ENCODE data around the gene DGKG. TPM values are rescaled to one million over a fixed set of nuclear protein-coding genes. Genes with fewer than 3 reads are reported as not detected.

Gene DGKG
- polyA plus RNA-seq, 3 donors: 0.26 to 0.93 (median 0.70) TPM

- DNase-seq (ENCODE audit: extremely low read depth in 1 of 11, low read depth in 9 of 11, low spot score in 4 of 11): no peak
Observed at GRCh38 chr3:186138272-186138981, 223.6 kb downstream of the DGKG start.

- DNase-seq (ENCODE audit: extremely low read depth in 1 of 11, low read depth in 9 of 11, low spot score in 4 of 11): no peak
Observed at GRCh38 chr3:186137051-186137685, 224.9 kb downstream of the DGKG start.

GRCh38 chr3:186133980-186134379, 228.1 kb downstream of the DGKG start:
- DNase-seq (ENCODE audit: extremely low read depth in 1 of 11, low read depth in 9 of 11, low spot score in 4 of 11): no peak

- no peak for DNase-seq (ENCODE audit: extremely low read depth in 1 of 11, low read depth in 9 of 11, low spot score in 4 of 11)
Observed at GRCh38 chr3:186132487-186132886, 229.5 kb downstream of the DGKG start.

- no peak for DNase-seq (ENCODE audit: extremely low read depth in 1 of 11, low read depth in 9 of 11, low spot score in 4 of 11)
Observed at GRCh38 chr3:186129206-186129605, 232.8 kb downstream of the DGKG start.

GRCh38 chr3:186128158-186128557, 233.9 kb downstream of the DGKG start:
- no peak for DNase-seq (ENCODE audit: extremely low read depth in 1 of 11, low read depth in 9 of 11, low spot score in 4 of 11)

GRCh38 chr3:186127463-186127862, 234.6 kb downstream of the DGKG start:
- no peak for DNase-seq (ENCODE audit: extremely low read depth in 1 of 11, low read depth in 9 of 11, low spot score in 4 of 11)

- no peak for DNase-seq (ENCODE audit: extremely low read depth in 1 of 11, low read depth in 9 of 11, low spot score in 4 of 11)
Observed at GRCh38 chr3:186125118-186125517, 236.9 kb downstream of the DGKG start.

GRCh38 chr3:186124592-186124991, 237.4 kb downstream of the DGKG start:
- no peak for DNase-seq (ENCODE audit: extremely low read depth in 1 of 11, low read depth in 9 of 11, low spot score in 4 of 11)

GRCh38 chr3:186123012-186123411, 239.0 kb downstream of the DGKG start:
- DNase-seq (ENCODE audit: extremely low read depth in 1 of 11, low read depth in 9 of 11, low spot score in 4 of 11): no peak

- DNase-seq (ENCODE audit: extremely low read depth in 1 of 11, low read depth in 9 of 11, low spot score in 4 of 11): no peak
Observed at GRCh38 chr3:186121968-186122367, 240.1 kb downstream of the DGKG start.

GRCh38 chr3:186121278-186121677, 240.8 kb downstream of the DGKG start:
- DNase-seq (ENCODE audit: extremely low read depth in 1 of 11, low read depth in 9 of 11, low spot score in 4 of 11): no peak

GRCh38 chr3:186119499-186119898, 242.5 kb downstream of the DGKG start:
- no peak for DNase-seq (ENCODE audit: extremely low read depth in 1 of 11, low read depth in 9 of 11, low spot score in 4 of 11)

- no peak for DNase-seq (ENCODE audit: extremely low read depth in 1 of 11, low read depth in 9 of 11, low spot score in 4 of 11)
Observed at GRCh38 chr3:186118692-186119091, 243.3 kb downstream of the DGKG start.

- DNase-seq (ENCODE audit: extremely low read depth in 1 of 11, low read depth in 9 of 11, low spot score in 4 of 11): no peak
Observed at GRCh38 chr3:186117521-186118134, 244.4 kb downstream of the DGKG start.

GRCh38 chr3:186115239-186115996, 246.6 kb downstream of the DGKG start:
- no peak for DNase-seq (ENCODE audit: extremely low read depth in 1 of 11, low read depth in 9 of 11, low spot score in 4 of 11)

- DNase-seq (ENCODE audit: extremely low read depth in 1 of 11, low read depth in 9 of 11, low spot score in 4 of 11): no peak
Observed at GRCh38 chr3:186110975-186111974, 250.8 kb downstream of the DGKG start.

Data from renal cortex interstitium (tissue), 11 donors.